ENCODE data around the gene TLL1.

The TLL1 gene

DNA sequence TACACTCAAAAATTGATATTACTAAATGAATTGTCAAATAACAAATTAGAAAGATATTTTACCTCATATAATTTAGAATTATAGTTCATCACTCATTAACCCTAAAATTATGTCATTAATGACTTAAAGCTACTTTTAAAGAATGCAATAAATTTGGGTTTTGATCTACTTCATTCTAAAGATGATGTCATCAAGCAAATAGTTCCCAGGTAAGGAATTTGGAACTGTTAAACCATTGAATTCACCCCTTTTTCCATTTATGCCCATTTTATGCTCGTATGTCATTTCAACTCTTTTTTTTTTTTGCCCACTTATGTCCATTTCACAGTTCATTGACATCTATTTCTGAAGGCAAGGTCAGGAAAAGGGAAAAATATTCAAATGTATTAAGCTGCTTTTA lies 135.5 kb downstream of the TLL1 start:
- Histone ChIP-seq H3K9me2 (replicated peaks; ENCODE audit: insufficient read depth, low read length) (no peaks in the 10 kb centered on the region), H3F3A (ENCODE audit: insufficient read depth) (no peaks in the 10 kb centered on the region), H3K27ac (ENCODE audit: low read depth, low read length) (no peak overlapping the region), H2AFZ (ENCODE audit: low read depth, low read length, severe bottlenecking) (no peak overlapping the region), H3K9ac (ENCODE audit: low read length) (no peak overlapping the region), H3K9me3 (ENCODE audit: insufficient read depth, low read length) (no peaks in the 10 kb centered on the region), H3K4me2 (ENCODE audit: low read depth, low read length, poor library complexity, severe bottlenecking) (no peak overlapping the region), H3K27me3 (ENCODE audit: low read length) (no peaks in the 10 kb centered on the region), H4K20me1 (ENCODE audit: low read depth, low read length) (no peaks in the 10 kb centered on the region), H3K4me3 (ENCODE audit: insufficient read depth, low read length, poor library complexity, severe bottlenecking) (no peak overlapping the region), H3K36me3 (ENCODE audit: low read length) (no peaks in the 10 kb centered on the region), H3K79me2 (ENCODE audit: insufficient read depth, low read length) (no peaks in the 10 kb centered on the region)
- TF ChIP-seq EZH2phosphoT487 (conservative IDR thresholded peaks at IDR 0.05; ENCODE audit: low read length), result no peak
- TF ChIP-seq CTCF (IDR thresholded peaks at IDR 0.05; ENCODE audit: insufficient read depth, low read length, poor library complexity, severe bottlenecking), result no peak

DNA sequence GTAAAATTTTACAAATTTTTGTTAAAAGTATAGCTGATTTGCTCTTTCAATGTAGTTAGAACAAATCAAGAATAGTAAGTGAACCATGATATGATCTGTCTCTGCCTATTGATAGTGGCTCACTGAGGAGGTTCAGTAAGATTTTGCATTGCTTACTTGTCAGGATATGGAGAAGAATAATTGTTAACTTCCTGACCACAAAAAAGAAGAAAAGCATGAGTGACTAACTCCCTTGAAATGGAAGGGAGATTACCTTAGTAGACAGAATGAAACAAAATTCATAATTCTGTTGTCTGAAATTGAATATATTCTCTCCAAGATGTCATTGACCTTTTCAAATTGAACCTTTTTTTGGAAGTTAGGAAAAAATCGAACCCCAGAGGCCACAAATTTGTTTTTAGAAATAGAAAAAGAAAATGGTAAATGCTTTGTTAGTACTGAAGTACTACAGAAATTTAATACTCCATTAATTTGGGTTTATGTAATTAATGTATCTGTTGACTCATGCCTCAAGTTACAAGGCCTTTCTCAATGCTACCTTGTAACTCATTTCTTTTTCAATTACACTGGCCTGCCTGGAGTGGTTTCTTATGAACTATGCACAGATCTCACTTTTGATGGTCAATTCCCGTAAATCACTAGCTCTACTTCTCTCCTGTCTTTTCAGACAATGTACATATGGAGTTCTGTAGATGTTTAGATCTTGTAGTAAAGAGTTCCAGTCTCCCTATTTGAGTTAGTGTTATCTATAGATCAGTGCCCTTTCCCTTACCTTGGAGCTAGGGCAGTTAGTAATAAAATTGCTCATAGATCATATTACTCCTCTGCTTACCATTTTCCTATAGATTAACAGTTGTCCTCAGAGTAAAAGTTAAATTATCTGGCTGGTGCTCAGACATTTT lies 139.3 kb downstream of the TLL1 start:
- Histone ChIP-seq H4K20me1 (ENCODE audit: low read depth, low read length) (no peaks in the 10 kb centered on the region), H3K9ac (ENCODE audit: low read length) (no peak overlapping the region), H3K9me2 (replicated peaks; ENCODE audit: insufficient read depth, low read length) (no peaks in the 10 kb centered on the region), H3K9me3 (ENCODE audit: insufficient read depth, low read length) (no peaks in the 10 kb centered on the region), H3K4me3 (ENCODE audit: insufficient read depth, low read length, poor library complexity, severe bottlenecking) (no peak overlapping the region), H3K27me3 (ENCODE audit: low read length) (no peaks in the 10 kb centered on the region), H3K36me3 (ENCODE audit: low read length) (no peaks in the 10 kb centered on the region), H3K4me2 (ENCODE audit: low read depth, low read length, poor library complexity, severe bottlenecking) (no peak overlapping the region), H3K79me2 (ENCODE audit: insufficient read depth, low read length) (no peaks in the 10 kb centered on the region), H2AFZ (ENCODE audit: low read depth, low read length, severe bottlenecking) (no peak overlapping the region), H3F3A (ENCODE audit: insufficient read depth) (no peaks in the 10 kb centered on the region), H3K27ac (ENCODE audit: low read depth, low read length) (no peak overlapping the region)
- TF ChIP-seq CTCF (IDR thresholded peaks at IDR 0.05; ENCODE audit: insufficient read depth, low read length, poor library complexity, severe bottlenecking) (no peak), EZH2phosphoT487 (conservative IDR thresholded peaks at IDR 0.05; ENCODE audit: low read length) (no peak)

- H3K79me2 ChIP-seq (ENCODE audit: insufficient read depth, low read length), result no peaks in the 10 kb centered on the region
- no peak overlapping the region for H3K9ac ChIP-seq (ENCODE audit: low read length)
- H3K27ac ChIP-seq (ENCODE audit: low read depth, low read length), result no peak overlapping the region
- H3K9me2 ChIP-seq (replicated peaks; ENCODE audit: insufficient read depth, low read length), result no peaks in the 10 kb centered on the region
- H4K20me1 ChIP-seq (ENCODE audit: low read depth, low read length), result no peaks in the 10 kb centered on the region
- no peak overlapping the region for H3K4me2 ChIP-seq (ENCODE audit: low read depth, low read length, poor library complexity, severe bottlenecking)
- no peaks in the 10 kb centered on the region for H3K9me3 ChIP-seq (ENCODE audit: insufficient read depth, low read length)
- H3K4me3 ChIP-seq (ENCODE audit: insufficient read depth, low read length, poor library complexity, severe bottlenecking), result no peak overlapping the region
- H3K27me3 ChIP-seq (ENCODE audit: low read length), result no peaks in the 10 kb centered on the region
- H3K36me3 ChIP-seq (ENCODE audit: low read length), result no peaks in the 10 kb centered on the region
- H2AFZ ChIP-seq (ENCODE audit: low read depth, low read length, severe bottlenecking), result no peak overlapping the region
- no peak for TF ChIP-seq CTCF (IDR thresholded peaks at IDR 0.05; ENCODE audit: insufficient read depth, low read length, poor library complexity, severe bottlenecking)
- TF ChIP-seq EZH2phosphoT487 (conservative IDR thresholded peaks at IDR 0.05; ENCODE audit: low read length), result no peak
- H3F3A ChIP-seq (ENCODE audit: insufficient read depth), result no peaks in the 10 kb centered on the region
These were observed 141.4 kb downstream of the TLL1 start for GRCh38 chr4:166014411-166014810.

Measured in SU-DHL-6 (cell line).